Upper lobe of left lung (tissue), 6 donors: ENCODE results near the gene ATP13A4. TPM values are rescaled to one million over a fixed set of nuclear protein-coding genes. Genes with fewer than 3 reads are reported as not detected.
A peak's percentile ranks its signal among the peaks of the same experiment; 100 is the strongest.

Experiments
- ATAC-seq, 2 donors: fragments of 200-7000 bp; cut with Tn5 transposase; one replicate each; pipeline ENCODE4 v1.9.1; 2022; ENCODE audit warnings: mild to moderate bottlenecking in 2 of 2, moderate library complexity in 2 of 2; ENCODE audit not compliant: low FRiP score in 2 of 2
- DNase-seq, 2 donors: peaks; one replicate each; pipeline ENCODE4 v3.0.0-alpha.2; 2019 to 2020
- H3K27ac ChIP-seq, 4 donors: fragments of 200-600 bp; sonication (generic); one replicate each; pipeline ENCODE4 v1.5.1; 2016 to 2019
- H3K27me3 ChIP-seq, 4 donors: fragments of 200-600 bp; sonication (generic); one replicate each; pipeline ENCODE4 v1.5.1; 2017 to 2019
- H3K36me3 ChIP-seq, 4 donors: fragments of 200-600 bp; sonication (generic); one replicate each; pipeline ENCODE4 v1.5.1; 2016 to 2019
- H3K4me1 ChIP-seq, 4 donors: fragments of 200-600 bp; sonication (generic); one replicate each; pipeline ENCODE4 v1.5.1; 2018 to 2019
- H3K4me3 ChIP-seq, 4 donors: fragments of 200-600 bp; sonication (generic); one replicate each; pipeline ENCODE4 v1.5.1; 2017 to 2019; ENCODE audit warnings: mild to moderate bottlenecking in 2 of 4, moderate library complexity in 1 of 4
- H3K9me3 ChIP-seq, 4 donors: fragments of 200-600 bp; sonication (generic); one replicate each; pipeline ENCODE4 v1.5.1; 2018 to 2019
- CTCF ChIP-seq, 6 experiments: fragments of 450-650 bp in 4 of 6; fragments of 200-600 bp in 2 of 6; sonication (generic) in 2 of 6; IDR thresholded peaks; one replicate each; pipeline ENCODE4 v1.5.1; 2016 to 2019; ENCODE audit warnings: antibody characterized with exemption in 6 of 6
- EP300 ChIP-seq, 4 donors: sonication (generic); formaldehyde crosslinking; IDR thresholded peaks; one replicate each; pipeline ENCODE4 v1.5.1; 2017; ENCODE audit warnings: antibody characterized with exemption in 4 of 4, control low read depth in 2 of 4
- POLR2A ChIP-seq, 4 donors: fragments of 450-650 bp; IDR thresholded peaks; one replicate each; pipeline ENCODE4 v1.5.1; 2016 to 2017; ENCODE audit warnings: antibody characterized with exemption in 4 of 4, mild to moderate bottlenecking in 2 of 4
- POLR2AphosphoS5 ChIP-seq, 2 donors: sonication (generic); formaldehyde crosslinking; IDR thresholded peaks; one replicate each; pipeline ENCODE4 v1.5.1; 2017; ENCODE audit warnings: antibody characterized with exemption in 2 of 2
- WGBS, 2 donors: methylation state at CpG; one replicate each; pipeline ENCODE4 v1.1.5; 2017 to 2018; 5-methylcytosine and 5-hydroxymethylcytosine counted together
- total RNA-seq, 6 donors: library from RNA; depleted of rRNA in 4 of 6; stranded (reverse); fragments of >200 nt in 4 of 6; gene quantifications; one replicate each; pipeline versions ENCODE4 v1.1.0 to v1.2.1, GENCODE V29; 2016 to 2021
- donor health status: DM: no; HTN: no; CAD: no; lungs with moderate emphysema.
- donor health status: DM: no; HTN: yes; CAD: no; lungs with severe emphysema.

Gene ATP13A4
- total RNA-seq, 6 donors from 2014 or later = 145 to 407 (median 201) TPM

- no peaks in the 10 kb centered on the region for H3K27me3 ChIP-seq
- ATAC-seq (peak; percentile 63 to 78), DNase-seq (no peak)
- peaks cover 0 to 4% (median 0%) of the 10 kb centered on the region in 4 donors for H3K36me3 ChIP-seq
- TF ChIP-seq EP300 (IDR thresholded peaks at IDR 0.05) = peak in 1 of 4 donors; percentile 59
- no peak for TF ChIP-seq POLR2AphosphoS5 (IDR thresholded peaks at IDR 0.05)
- TF ChIP-seq CTCF (IDR thresholded peaks at IDR 0.05) = no peak
- WGBS, 2 donors = 0 to 51% methylated on average over 1 of the region's 1 CpG
- H3K9me3 ChIP-seq = no peaks in the 10 kb centered on the region
- no peak overlapping the region for H3K4me3 ChIP-seq
- peak overlapping the region in 2 of 4 donors; percentile 27 to 37 for H3K27ac ChIP-seq
- no peaks in the 10 kb centered on the region for H3K4me1 ChIP-seq
These were observed 70.6 kb downstream of the ATP13A4 start for GRCh38 chr3:193483988-193484539.

- Histone ChIP-seq H3K4me1 (no peaks in the 10 kb centered on the region), H3K27ac (no peak overlapping the region), H3K27me3 (no peaks in the 10 kb centered on the region), H3K9me3 (no peaks in the 10 kb centered on the region), H3K4me3 (no peak overlapping the region), H3K36me3 (peaks cover 0 to 4% (median 0%) of the 10 kb centered on the region in 4 donors)
- DNase-seq (no peak), ATAC-seq (no peak)
- 0 to 90% methylated on average over 1 of the region's 1 CpG for WGBS, 2 donors
- no peak for TF ChIP-seq EP300 (IDR thresholded peaks at IDR 0.05)
- TF ChIP-seq POLR2A (IDR thresholded peaks at IDR 0.05) = no peak
- no peak for TF ChIP-seq POLR2AphosphoS5 (IDR thresholded peaks at IDR 0.05)
- TF ChIP-seq CTCF (IDR thresholded peaks at IDR 0.05) = no peak
These were observed 73.3 kb downstream of the ATP13A4 start for GRCh38 chr3:193481436-193481835.

- Histone ChIP-seq H3K27me3 (no peaks in the 10 kb centered on the region), H3K27ac (no peak overlapping the region), H3K4me1 (no peaks in the 10 kb centered on the region), H3K4me3 (no peak overlapping the region), H3K9me3 (no peaks in the 10 kb centered on the region), H3K36me3 (peaks cover 0 to 2% (median 0%) of the 10 kb centered on the region in 4 donors)
- ATAC-seq (no peak), DNase-seq (no peak)
- 67 to 90% methylated on average over 4 of the region's 4 CpGs for WGBS, 2 donors
- TF ChIP-seq CTCF (IDR thresholded peaks at IDR 0.05) = no peak
- no peak for TF ChIP-seq POLR2A (IDR thresholded peaks at IDR 0.05)
- no peak for TF ChIP-seq POLR2AphosphoS5 (IDR thresholded peaks at IDR 0.05)
- no peak for TF ChIP-seq EP300 (IDR thresholded peaks at IDR 0.05)
These were observed 80.2 kb downstream of the ATP13A4 start for GRCh38 chr3:193474446-193474845.

GRCh38 chr3:193470710-193471109 is 84.0 kb downstream of the ATP13A4 start:
- DNase-seq (no peak), ATAC-seq (no peak)
- Histone ChIP-seq H3K36me3 (peaks cover 0 to 2% (median 0%) of the 10 kb centered on the region in 4 donors), H3K4me1 (no peaks in the 10 kb centered on the region), H3K9me3 (no peaks in the 10 kb centered on the region), H3K27ac (no peak overlapping the region), H3K4me3 (no peak overlapping the region), H3K27me3 (no peaks in the 10 kb centered on the region)
- WGBS, 2 donors = 84 to 89% methylated on average over 6 of the region's 6 CpGs
- TF ChIP-seq POLR2A (IDR thresholded peaks at IDR 0.05) (no peak), POLR2AphosphoS5 (IDR thresholded peaks at IDR 0.05) (no peak), EP300 (IDR thresholded peaks at IDR 0.05) (no peak)

- H3K27me3 ChIP-seq = no peaks in the 10 kb centered on the region
- TF ChIP-seq POLR2A (IDR thresholded peaks at IDR 0.05) (no peak), CTCF (IDR thresholded peaks at IDR 0.05) (no peak), EP300 (IDR thresholded peaks at IDR 0.05) (no peak), POLR2AphosphoS5 (IDR thresholded peaks at IDR 0.05) (no peak)
- peaks cover 0 to 7% (median 3%) of the 10 kb centered on the region in 4 donors for H3K4me1 ChIP-seq
- H3K4me3 ChIP-seq = no peak overlapping the region
- H3K36me3 ChIP-seq = peaks cover 0 to 2% (median 0%) of the 10 kb centered on the region in 4 donors
- ATAC-seq (no peak), DNase-seq (no peak)
- H3K9me3 ChIP-seq = no peaks in the 10 kb centered on the region
- 84 to 87% methylated on average over 6 of the region's 6 CpGs for WGBS, 2 donors
- H3K27ac ChIP-seq = no peak overlapping the region
These were observed 88.6 kb downstream of the ATP13A4 start for GRCh38 chr3:193465992-193466608.
